ENCODE measurements around the gene TMEM255B. TPM values are rescaled to one million over a fixed set of nuclear protein-coding genes. Genes with fewer than 3 reads are reported as not detected.

TMEM255B gene
- total and polyA plus RNA-seq, 2 donors = 4.9 to 17.5 TPM

DNA sequence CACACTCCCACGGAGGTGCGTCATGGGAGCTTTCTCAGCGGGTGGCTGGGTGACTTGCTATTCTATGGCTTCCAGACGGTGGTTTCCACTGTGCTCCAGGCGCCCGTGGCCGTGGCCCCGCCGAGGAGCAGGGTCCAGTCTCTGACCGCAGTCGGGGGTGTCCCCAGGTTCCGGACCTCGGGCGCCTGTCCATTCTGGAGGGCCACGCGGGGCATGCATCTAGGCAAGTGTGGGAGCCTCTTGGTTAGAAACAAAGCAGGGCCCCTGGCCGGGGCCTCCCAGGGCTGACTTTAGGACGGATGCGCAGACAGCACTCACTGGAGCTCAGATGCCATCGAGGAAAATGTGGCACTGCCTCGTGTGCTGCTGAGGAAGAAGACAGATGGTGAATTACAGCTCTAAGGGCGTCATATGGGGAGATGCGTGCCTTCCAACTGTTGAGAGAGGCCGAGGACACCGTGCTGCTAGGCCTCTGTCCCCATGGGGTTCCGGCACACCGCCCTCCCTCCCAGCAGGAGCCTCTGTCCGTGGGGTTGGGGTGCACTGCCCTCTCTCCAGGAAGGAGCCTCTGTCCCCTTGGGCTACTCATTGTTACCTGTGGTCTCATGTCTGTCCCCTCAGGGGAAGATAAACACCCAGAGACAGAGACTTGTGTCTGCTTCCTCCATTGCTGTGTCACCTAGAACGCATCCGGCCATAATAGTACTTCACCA, 38.1 kb downstream of the TMEM255B start:
- no peak overlapping the region for H3K4me3 ChIP-seq (ENCODE audit: low read depth, low read length)
- no peaks in the 10 kb centered on the region for H3K36me3 ChIP-seq (ENCODE audit: insufficient read depth)
- WGBS = 91% methylated on average over 30 of the region's 30 CpGs
- no peak for DNase-seq (ENCODE audit: extremely low spot score)
- H3K27ac ChIP-seq (ENCODE audit: low read depth) = no peak overlapping the region
- H3K4me1 ChIP-seq (ENCODE audit: insufficient read depth) = no peaks in the 10 kb centered on the region

DNA sequence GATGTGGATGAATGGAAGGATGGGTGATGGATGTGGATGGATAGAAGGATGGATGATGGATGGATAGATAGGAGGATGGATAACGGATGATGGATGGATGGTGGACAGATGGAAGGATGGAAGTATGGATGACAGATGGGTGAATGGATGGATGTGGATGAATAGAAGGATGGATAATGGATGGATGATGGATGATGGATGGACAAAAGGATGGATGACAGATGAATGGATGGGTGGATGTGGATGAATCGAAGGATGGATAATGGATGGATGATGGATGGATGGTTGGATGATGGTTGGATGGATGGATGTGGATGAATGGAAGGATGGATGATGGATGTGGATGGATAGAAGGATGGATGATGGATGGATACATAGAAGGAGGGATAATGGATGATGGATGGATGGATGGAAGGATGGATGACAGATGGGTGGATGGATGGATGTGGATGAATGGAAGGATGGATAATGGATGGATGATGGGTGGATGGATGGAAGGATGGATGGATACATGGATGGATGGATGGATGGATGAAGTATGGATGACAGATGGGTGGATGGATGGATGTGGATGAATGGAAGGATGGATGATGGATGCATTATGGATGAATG, 39.3 kb downstream of the TMEM255B start:
- no peaks in the 10 kb centered on the region for H3K36me3 ChIP-seq (ENCODE audit: insufficient read depth)
- H3K4me1 ChIP-seq (ENCODE audit: insufficient read depth) = no peaks in the 10 kb centered on the region
- no peak for DNase-seq (ENCODE audit: extremely low spot score)
- WGBS = 82% methylated on average over 2 of the region's 2 CpGs
- no peak overlapping the region for H3K4me3 ChIP-seq (ENCODE audit: low read depth, low read length)
- no peak overlapping the region for H3K27ac ChIP-seq (ENCODE audit: low read depth)

DNA sequence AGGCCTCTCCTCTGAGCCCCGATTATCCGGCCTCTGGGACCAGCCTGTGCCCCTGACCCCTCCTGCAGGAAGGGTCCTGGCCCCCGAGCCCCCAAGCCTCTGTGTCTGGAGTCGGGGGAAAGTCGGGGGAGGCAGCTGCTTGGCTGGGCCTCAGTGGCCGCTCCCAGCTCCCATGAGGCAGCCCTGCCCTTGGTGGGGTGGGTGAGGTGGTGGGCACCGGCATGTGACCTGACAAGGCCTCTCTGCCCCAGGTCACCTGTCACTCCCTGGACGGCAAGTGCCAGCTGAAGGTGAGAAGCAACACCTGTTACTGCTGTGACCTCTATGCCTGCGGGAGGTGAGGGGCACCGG, 41.5 kb downstream of the TMEM255B start:
- no peak for DNase-seq (ENCODE audit: extremely low spot score)
- Histone ChIP-seq H3K27ac (ENCODE audit: low read depth) (no peak overlapping the region), H3K36me3 (ENCODE audit: insufficient read depth) (no peaks in the 10 kb centered on the region), H3K4me1 (ENCODE audit: insufficient read depth) (no peaks in the 10 kb centered on the region), H3K4me3 (ENCODE audit: low read depth, low read length) (no peak overlapping the region)
- 83% methylated on average over 10 of the region's 10 CpGs for WGBS

DNA sequence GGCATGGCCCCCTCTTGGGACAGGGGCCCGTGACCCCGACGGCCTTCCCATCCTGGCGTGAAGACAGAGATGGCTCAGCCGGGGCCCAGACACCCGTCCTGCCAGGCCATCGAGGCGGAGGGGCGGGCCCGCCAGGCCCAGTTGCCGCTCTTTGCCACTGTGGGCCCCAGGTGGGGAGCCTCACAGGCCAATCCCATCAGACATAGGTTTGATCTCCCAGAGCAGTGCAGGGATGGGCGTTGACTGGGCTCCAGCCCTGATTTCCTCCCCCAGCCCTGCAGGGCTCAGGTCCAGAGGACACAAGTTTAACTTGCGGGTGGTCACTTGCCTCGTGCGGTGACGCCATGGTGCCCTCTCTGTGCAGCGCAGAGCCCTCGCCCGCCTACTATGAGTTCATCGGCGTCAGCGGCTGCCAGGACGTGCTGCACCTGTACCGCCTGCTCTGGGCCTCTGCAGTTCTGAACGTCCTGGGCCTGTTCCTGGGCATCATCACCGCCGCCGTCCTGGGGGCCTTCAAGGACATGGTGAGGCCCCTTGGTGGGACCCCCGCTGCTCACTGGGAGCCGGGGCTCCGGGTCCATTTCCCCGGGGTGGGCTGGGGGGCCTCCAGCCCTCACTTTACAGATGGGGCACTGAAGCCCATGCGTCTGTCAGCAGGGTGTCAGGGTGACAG, 42.4 kb downstream of the TMEM255B start:
- WGBS = 90% methylated on average over 33 of the region's 33 CpGs
- Histone ChIP-seq H3K27ac (ENCODE audit: low read depth) (no peak overlapping the region), H3K36me3 (ENCODE audit: insufficient read depth) (no peaks in the 10 kb centered on the region), H3K4me3 (ENCODE audit: low read depth, low read length) (no peak overlapping the region), H3K4me1 (ENCODE audit: insufficient read depth) (no peaks in the 10 kb centered on the region)
- DNase-seq (ENCODE audit: extremely low spot score) = no peak

DNA sequence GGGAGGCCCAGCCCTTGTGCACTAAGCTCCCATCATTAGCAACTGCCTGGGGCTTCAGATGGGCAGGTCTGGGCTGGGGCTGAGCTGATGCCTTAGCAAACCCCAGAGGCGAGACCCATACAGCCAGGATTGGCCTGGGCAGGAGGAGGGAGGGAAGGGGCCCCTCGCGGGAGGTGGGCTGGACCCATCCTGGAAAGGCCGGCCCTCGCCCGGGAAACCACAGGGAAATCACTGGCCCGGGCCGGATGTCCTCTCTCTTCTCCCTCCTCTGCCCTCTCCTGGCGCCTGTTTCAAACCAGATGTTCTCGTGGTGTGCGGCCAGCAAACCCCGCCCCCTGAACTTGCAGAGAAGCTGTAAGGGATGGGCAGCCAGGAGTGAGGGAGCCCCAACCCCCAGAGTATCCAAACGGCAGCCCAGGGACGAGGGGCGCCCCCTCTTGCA, 43.1 kb downstream of the TMEM255B start:
- Histone ChIP-seq H3K36me3 (ENCODE audit: insufficient read depth) (no peaks in the 10 kb centered on the region), H3K4me3 (ENCODE audit: low read depth, low read length) (no peak overlapping the region), H3K4me1 (ENCODE audit: insufficient read depth) (no peaks in the 10 kb centered on the region), H3K27ac (ENCODE audit: low read depth) (no peak overlapping the region)
- peak; percentile 49 for DNase-seq (ENCODE audit: extremely low spot score)
- 25% methylated on average over 15 of the region's 15 CpGs for WGBS

DNA sequence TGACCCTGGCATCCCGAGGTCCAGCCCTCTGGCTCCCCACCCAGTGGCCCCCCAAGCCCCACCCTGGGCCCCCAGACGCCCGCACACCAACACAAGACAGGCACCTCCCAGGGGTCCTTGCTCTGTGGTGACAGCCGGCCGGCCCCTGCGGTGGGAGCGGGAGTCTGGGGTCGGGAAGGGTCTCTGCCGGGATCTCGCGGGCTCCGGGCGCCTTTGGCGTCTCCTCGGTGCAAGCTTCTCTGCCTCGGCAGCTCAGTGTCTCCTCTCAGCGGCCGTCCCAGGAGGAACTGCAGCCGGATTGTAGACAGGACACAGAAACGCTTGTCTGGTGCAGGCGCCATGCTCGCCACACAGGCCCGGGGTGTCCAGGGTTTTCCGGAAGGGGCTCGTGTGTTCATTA, 43.7 kb downstream of the TMEM255B start:
- no peaks in the 10 kb centered on the region for H3K36me3 ChIP-seq (ENCODE audit: insufficient read depth)
- WGBS = 77% methylated on average over 25 of the region's 25 CpGs
- no peak for DNase-seq (ENCODE audit: extremely low spot score)
- H3K4me3 ChIP-seq (ENCODE audit: low read depth, low read length) = no peak overlapping the region
- H3K27ac ChIP-seq (ENCODE audit: low read depth) = no peak overlapping the region
- no peaks in the 10 kb centered on the region for H3K4me1 ChIP-seq (ENCODE audit: insufficient read depth)

DNA sequence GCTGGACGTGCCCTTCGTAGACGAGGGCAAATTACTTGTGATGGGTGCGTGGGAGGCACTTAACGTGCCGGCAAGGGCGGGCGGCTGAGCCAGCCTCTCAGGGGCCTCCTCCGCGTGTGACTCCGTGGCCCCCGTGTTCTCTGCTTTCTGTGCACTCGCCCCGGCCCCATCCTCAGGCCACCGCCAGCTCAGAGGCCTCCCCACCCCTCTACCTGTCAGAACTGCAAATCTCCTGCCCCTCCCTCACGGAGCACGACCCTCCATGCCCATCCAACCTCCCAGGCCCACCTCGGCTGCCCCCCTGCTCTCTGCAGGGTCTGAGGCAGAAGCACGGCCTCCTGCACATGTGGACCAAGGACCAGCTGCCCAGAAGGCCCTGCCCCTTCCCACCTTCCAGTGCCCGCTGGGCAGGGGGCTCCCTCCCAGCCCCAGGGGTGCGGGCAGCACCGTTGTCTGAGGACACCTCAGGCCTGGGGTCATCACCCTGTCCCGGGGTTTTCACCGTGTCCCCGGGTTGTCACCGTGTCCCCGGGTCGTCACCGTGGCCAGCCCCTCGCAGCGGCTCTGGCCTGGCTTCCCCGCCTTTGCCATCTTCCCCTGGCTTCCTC, 44.5 kb downstream of the TMEM255B start:
- WGBS = 86% methylated on average over 32 of the region's 32 CpGs
- Histone ChIP-seq H3K27ac (ENCODE audit: low read depth) (no peak overlapping the region), H3K36me3 (ENCODE audit: insufficient read depth) (no peaks in the 10 kb centered on the region), H3K4me3 (ENCODE audit: low read depth, low read length) (no peak overlapping the region), H3K4me1 (ENCODE audit: insufficient read depth) (no peaks in the 10 kb centered on the region)
- DNase-seq (ENCODE audit: extremely low spot score) = no peak

DNA sequence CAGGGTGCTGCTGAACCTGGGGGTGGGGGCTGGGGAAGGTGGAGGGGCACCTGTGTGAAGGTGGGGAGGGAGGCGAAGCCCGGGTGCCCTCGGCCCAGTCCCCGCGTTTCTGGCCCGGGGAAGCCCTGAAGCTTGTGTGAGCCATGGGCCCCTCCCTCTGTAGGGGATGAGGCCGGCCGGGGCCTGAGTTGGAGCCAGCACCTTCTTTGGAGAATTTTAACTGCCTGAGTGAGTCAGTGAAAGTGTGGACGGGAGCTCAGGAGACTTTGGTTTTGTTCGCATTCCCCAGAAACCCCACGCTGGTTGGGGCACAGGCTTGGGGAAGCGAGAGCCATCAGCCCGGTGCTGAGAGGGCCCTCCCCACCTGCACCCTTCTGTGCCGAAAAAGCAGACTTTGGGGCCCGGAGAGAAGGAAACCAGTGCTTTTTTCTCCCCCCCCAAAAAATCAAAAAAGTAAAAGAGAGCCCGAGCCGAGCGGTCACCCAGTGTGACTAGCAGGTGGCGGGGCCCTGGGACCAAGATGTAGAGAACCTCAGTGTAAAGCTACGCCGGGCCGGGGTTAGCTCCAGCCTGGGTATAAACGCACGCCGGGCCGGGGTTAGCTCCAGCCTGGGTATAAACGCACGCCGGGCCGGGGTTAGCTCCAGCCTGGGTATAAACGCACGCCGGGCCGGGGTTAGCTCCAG, 45.1 kb downstream of the TMEM255B start:
- no peak for DNase-seq (ENCODE audit: extremely low spot score)
- 66% methylated on average over 34 of the region's 34 CpGs for WGBS
- no peak overlapping the region for H3K27ac ChIP-seq (ENCODE audit: low read depth)

DNA sequence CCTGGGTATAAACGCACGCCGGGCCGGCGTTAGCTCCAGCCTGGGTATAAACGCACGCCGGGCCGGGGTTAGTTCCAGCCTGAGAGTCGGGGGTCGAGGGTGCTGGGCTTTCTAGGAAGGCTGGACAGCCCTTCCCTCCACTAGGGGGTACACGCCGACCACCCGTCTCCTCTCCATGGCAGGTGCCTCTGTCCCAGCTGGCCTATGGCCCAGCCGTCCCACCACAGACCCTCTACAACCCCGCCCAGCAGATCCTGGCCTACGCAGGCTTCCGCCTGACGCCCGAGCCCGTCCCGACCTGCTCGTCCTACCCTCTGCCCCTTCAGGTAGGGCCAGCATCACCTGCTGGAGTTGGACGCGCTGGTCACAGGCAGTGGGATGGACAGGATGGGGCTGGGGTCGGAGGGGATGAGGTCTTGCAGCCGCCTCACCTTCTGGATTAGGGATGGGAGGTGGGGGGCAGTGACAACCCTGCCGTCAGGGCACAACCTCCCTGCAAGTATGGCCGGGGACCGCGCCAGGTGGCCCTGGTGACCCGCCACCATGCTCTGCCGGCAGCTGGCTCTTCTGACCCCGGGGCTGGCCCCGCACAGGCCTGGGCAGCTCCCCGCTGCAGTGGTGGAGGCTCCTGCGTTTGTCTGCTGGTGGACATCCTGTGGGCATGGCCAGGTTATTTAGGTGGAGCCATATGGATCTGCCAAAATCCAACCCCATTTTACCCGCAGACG, 45.8 kb downstream of the TMEM255B start:
- WGBS = 94% methylated on average over 39 of the region's 39 CpGs
- H3K27ac ChIP-seq (ENCODE audit: low read depth) = no peak overlapping the region
- no peak overlapping the region for H3K4me3 ChIP-seq (ENCODE audit: low read depth, low read length)
- H3K4me1 ChIP-seq (ENCODE audit: insufficient read depth) = no peaks in the 10 kb centered on the region
- no peaks in the 10 kb centered on the region for H3K36me3 ChIP-seq (ENCODE audit: insufficient read depth)
- DNase-seq (ENCODE audit: extremely low spot score) = no peak

More for the DNA sequence above, 45.1 kb downstream of the TMEM255B start:
- Histone ChIP-seq H3K36me3 (ENCODE audit: insufficient read depth) (no peaks in the 10 kb centered on the region), H3K4me1 (ENCODE audit: insufficient read depth) (no peaks in the 10 kb centered on the region), H3K4me3 (ENCODE audit: low read depth, low read length) (no peak overlapping the region)

DNA sequence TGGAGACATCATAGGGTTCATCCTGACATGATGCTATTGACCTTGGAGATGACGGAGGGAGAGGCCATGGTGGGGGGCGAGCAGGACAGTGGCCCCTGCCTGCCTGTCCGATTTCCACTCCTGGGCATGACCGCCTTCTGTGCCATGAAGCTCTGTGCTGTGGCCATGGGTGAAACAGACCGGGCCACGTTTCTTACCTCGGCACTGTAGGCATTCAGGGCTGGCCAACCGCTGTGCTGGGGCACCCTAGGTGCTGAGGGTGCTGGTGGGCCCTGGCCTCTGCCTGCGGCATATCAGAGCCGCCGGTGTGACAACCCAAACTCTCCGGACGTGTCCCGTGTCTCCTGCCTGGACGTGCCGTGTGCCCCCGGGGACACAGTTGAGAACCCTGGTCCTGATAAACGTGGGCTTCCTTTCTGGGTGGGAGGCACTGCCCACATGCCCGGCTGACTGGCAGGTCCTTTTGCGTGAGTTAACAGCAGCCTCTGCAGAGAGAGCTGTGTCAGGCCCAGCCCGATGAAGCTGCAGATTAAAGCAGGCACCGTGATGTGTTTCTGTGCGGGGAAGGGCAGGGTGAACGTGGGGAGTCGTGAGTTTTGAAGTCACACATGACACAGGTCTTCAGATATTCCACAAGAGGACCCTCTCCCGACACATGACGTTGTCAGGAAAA, 46.5 kb downstream of the TMEM255B start:
- DNase-seq (ENCODE audit: extremely low spot score) = no peak
- no peaks in the 10 kb centered on the region for H3K36me3 ChIP-seq (ENCODE audit: insufficient read depth)
- no peak overlapping the region for H3K27ac ChIP-seq (ENCODE audit: low read depth)
- H3K4me3 ChIP-seq (ENCODE audit: low read depth, low read length) = no peak overlapping the region
- WGBS = 92% methylated on average over 27 of the region's 27 CpGs
- H3K4me1 ChIP-seq (ENCODE audit: insufficient read depth) = no peaks in the 10 kb centered on the region

DNA sequence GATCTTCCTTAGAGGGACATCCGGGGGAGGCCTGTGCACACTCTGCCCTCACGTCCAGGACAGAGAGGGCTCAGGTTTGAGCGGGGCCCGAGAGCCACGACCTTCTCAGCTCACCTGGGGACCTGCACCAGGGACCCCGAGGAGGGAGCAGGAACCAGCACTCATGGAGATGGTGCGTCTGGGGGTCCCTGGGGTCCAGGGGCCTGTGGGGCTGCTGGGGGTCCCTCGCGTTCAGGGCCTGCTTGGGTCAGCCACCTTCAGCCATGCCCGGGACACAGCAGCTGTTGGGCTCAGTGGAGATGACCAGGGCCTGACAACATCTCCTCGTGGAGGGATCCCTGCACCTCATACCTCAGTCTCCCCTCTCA, 47.1 kb downstream of the TMEM255B start:
- 92% methylated on average over 11 of the region's 11 CpGs for WGBS
- no peaks in the 10 kb centered on the region for H3K36me3 ChIP-seq (ENCODE audit: insufficient read depth)
- DNase-seq (ENCODE audit: extremely low spot score) = no peak

DNA sequence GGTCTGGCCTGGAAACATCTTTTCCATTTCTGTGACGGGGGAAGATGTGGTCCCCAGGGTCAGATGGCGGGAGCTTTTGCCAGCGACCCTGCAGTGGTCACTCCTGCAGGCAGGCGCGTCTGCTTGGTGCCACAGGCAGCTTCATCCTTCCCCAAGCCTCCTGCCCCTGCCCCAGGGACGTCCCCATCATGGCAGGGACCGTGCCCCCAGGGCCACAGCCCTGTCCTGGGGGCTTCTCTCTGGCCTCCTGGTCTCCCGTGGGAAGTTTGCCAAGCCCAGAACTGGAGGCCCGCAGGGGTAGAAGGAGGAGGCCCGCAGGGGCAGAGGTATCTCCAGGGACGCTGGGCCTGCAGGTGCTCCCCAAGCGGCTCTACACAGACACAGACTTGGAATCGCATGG, 47.5 kb downstream of the TMEM255B start:
- Histone ChIP-seq H3K36me3 (ENCODE audit: insufficient read depth) (no peaks in the 10 kb centered on the region), H3K4me3 (ENCODE audit: low read depth, low read length) (no peak overlapping the region), H3K4me1 (ENCODE audit: insufficient read depth) (no peaks in the 10 kb centered on the region), H3K27ac (ENCODE audit: low read depth) (no peak overlapping the region)
- WGBS = 91% methylated on average over 13 of the region's 13 CpGs
- DNase-seq (ENCODE audit: extremely low spot score) = no peak

More for the DNA sequence above, 47.1 kb downstream of the TMEM255B start:
- Histone ChIP-seq H3K4me1 (ENCODE audit: insufficient read depth) (no peaks in the 10 kb centered on the region), H3K27ac (ENCODE audit: low read depth) (no peak overlapping the region), H3K4me3 (ENCODE audit: low read depth, low read length) (no peak overlapping the region)
